ENCODE data around the gene KCNT2. TPM values are rescaled to one million over a fixed set of nuclear protein-coding genes. Genes with fewer than 3 reads are reported as not detected.

The KCNT2 gene
- total and polyA plus RNA-seq, 2 donors (not counting 3 experiments of a cell fraction or from before 2014, with no cell fraction given): 0.46 to 1.6 TPM

GRCh38 chr1:196603651-196604050, 4.6 kb downstream of the KCNT2 start:
- no peaks in the 10 kb centered on the region for H3K79me2 ChIP-seq (ENCODE audit: control insufficient read depth, insufficient read depth, low read length)
- CTCF ChIA-PET: no interaction called here
- H3K27me3 ChIP-seq (ENCODE audit: control insufficient read depth in 2 of 2, insufficient read depth in 2 of 2, low read length in 2 of 2): no peaks in the 10 kb centered on the region
- no peak overlapping the region for H3K4me3 ChIP-seq (replicated peaks in 1 of 3; ENCODE audit: insufficient read depth in 1 of 3, low read depth in 1 of 3, low read length in 3 of 3)
- H3K27ac ChIP-seq (ENCODE audit: insufficient read depth, low read depth, low read length): no peak overlapping the region
- intact Hi-C loops (cut with micrococcal nuclease) (no loop called here), dilution Hi-C loops (cut with MboI; ENCODE audit: extremely low pct_ligation_motif_present, low sequenced_read_pairs) (no loop called here)
- H3K4me2 ChIP-seq (ENCODE audit: insufficient read depth, low read length): no peak overlapping the region
- H3K36me3 ChIP-seq (ENCODE audit: control insufficient read depth in 2 of 2, extremely low read depth in 1 of 2, insufficient read depth in 2 of 2, low read length in 2 of 2): no peaks in the 10 kb centered on the region
- DNase-seq (ENCODE audit: low read depth, low spot score): no peak
- TF ChIP-seq, protein P1, sequence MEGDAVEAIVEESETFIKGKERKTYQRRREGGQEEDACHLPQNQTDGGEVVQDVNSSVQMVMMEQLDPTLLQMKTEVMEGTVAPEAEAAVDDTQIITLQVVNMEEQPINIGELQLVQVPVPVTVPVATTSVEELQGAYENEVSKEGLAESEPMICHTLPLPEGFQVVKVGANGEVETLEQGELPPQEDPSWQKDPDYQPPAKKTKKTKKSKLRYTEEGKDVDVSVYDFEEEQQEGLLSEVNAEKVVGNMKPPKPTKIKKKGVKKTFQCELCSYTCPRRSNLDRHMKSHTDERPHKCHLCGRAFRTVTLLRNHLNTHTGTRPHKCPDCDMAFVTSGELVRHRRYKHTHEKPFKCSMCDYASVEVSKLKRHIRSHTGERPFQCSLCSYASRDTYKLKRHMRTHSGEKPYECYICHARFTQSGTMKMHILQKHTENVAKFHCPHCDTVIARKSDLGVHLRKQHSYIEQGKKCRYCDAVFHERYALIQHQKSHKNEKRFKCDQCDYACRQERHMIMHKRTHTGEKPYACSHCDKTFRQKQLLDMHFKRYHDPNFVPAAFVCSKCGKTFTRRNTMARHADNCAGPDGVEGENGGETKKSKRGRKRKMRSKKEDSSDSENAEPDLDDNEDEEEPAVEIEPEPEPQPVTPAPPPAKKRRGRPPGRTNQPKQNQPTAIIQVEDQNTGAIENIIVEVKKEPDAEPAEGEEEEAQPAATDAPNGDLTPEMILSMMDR (IDR thresholded peaks at IDR 0.05; ENCODE audit: extremely low read depth in 1 of 2, insufficient read depth in 1 of 2, low read depth in 1 of 2, low read length in 2 of 2): no peak
- TF ChIP-seq POLR2AphosphoS5 (IDR thresholded peaks at IDR 0.05; ENCODE audit: insufficient read depth, low read depth, low read length) (no peak), JUN (IDR thresholded peaks at IDR 0.05; ENCODE audit: borderline replicate concordance, insufficient read depth, insufficient read length, low read depth) (no peak), EZH2 (IDR thresholded peaks at IDR 0.05; ENCODE audit: borderline replicate concordance, low read depth, low read length, severe bottlenecking) (no peak), POLR2A (IDR thresholded peaks at IDR 0.05; ENCODE audit: low read depth, low read length) (no peak), MYC (IDR thresholded peaks at IDR 0.05; ENCODE audit: low read depth, low read length) (no peak), FOS (IDR thresholded peaks at IDR 0.05; ENCODE audit: borderline replicate concordance, insufficient read depth, low read length) (no peak), GATA2 (IDR thresholded peaks at IDR 0.05; ENCODE audit: insufficient read depth, insufficient read length, low read depth, low read length) (no peak)
- TF ChIP-seq, protein P2, sequence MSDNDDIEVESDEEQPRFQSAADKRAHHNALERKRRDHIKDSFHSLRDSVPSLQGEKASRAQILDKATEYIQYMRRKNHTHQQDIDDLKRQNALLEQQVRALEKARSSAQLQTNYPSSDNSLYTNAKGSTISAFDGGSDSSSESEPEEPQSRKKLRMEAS (IDR thresholded peaks at IDR 0.05; ENCODE audit: insufficient read depth, insufficient read length): no peak
- peaks cover 8% of the 10 kb centered on the region for H3K4me1 ChIP-seq (ENCODE audit: control insufficient read depth, extremely low read depth, insufficient read depth, low read length)
- no peak for FAIRE-seq
- no peaks in the 10 kb centered on the region for H3K9me1 ChIP-seq (replicated peaks; ENCODE audit: control insufficient read depth, extremely low read depth, insufficient read depth, low read length)
- H2AFZ ChIP-seq (ENCODE audit: low read depth, low read length): no peak overlapping the region
- POLR2A ChIA-PET: no interaction called here
- no peaks in the 10 kb centered on the region for H3K9me3 ChIP-seq (replicated peaks; ENCODE audit: control insufficient read depth, insufficient read depth, low read length)
- H3K9ac ChIP-seq (replicated peaks; ENCODE audit: extremely low read depth, insufficient read depth, low read length): no peak overlapping the region
- BruUV-seq (replicated peaks): no TSS peak
- no peaks in the 10 kb centered on the region for H4K20me1 ChIP-seq (replicated peaks; ENCODE audit: control insufficient read depth, extremely low read depth, insufficient read depth, low read length)
